Mucosa of gallbladder (tissue), 1 donor: ENCODE data around the gene HDAC4. TPM values are rescaled to one million over a fixed set of nuclear protein-coding genes. Genes with fewer than 3 reads are reported as not detected.

Source experiments
- DNase-seq: peaks from one replicate; pipeline ENCODE4 v3.0.0-alpha.2; 2020; ENCODE audit warnings: low spot score
- total RNA-seq: library from RNA; stranded (reverse); gene quantifications from one replicate; pipeline ENCODE4 v1.2.1, GENCODE V29; 2021
- donor health status: DM: no; HTN: no; CAD: no.

HDAC4 gene
- total RNA-seq, 1 donor from 2014 or later, result 103 TPM

DNA sequence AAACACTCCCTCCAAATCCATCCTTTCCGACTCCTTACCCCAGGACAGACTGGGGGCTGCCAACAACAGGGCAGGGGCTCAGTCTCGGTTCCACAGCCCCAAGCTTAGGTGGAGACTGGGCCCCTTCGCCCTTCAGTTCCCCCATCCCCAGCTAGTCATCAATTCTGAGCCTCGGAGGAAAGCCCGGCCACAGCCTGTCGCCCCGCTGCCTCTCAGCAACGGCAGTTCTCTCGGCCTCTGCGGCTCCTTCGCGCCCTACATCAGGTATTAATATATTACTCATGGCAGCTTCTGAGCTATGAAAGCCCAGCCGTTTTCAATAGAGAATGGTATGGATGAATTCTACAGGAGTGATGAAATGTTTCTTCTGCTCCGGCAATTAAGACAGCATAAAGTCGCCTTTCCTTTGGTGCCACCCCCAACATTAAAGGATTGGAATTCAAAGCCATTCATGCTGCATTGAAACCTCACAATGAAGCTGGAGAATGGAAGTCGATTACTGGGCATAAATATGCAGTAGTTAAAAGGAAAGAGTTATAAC is 2.8 kb downstream of the HDAC4 start:
- no peak for DNase-seq

DNA sequence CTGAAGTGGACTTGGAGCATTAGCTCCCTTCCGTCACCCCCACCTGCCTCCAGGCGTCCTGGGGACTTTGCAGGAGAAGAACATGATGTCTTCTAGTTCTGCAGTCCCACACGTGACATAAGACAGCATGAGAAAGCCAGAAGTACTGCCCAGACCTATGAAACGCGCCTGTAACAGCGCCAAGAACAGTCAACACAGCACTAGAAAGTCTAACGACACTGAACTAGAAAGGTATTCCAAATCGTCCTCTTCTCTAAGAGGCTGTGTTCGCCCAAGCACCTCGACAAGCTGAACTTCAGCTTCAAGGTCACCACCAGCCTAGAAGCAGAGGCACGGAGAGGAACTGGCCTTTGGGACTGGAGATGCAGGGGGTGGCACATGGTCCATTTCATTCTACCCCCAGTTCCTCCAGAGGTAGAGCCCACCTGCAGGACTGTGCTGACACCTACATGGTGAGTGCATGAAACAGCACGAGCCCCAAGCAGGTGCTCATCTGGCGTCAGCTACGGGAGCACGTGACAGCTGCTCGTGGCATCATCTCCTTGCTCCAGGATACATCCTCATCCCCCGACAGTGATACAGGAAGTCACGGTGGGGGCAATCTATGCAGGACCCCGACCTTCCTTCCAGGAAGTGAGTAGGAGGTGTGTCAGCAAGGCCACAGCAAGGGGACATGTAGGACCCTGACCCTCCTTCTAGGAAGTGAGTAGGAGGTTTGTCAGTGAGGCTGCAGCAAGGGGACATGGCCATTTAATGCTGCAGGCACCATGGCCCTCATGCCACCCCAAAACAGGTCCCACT is 3.7 kb downstream of the HDAC4 start:
- DNase-seq, result no peak

DNA sequence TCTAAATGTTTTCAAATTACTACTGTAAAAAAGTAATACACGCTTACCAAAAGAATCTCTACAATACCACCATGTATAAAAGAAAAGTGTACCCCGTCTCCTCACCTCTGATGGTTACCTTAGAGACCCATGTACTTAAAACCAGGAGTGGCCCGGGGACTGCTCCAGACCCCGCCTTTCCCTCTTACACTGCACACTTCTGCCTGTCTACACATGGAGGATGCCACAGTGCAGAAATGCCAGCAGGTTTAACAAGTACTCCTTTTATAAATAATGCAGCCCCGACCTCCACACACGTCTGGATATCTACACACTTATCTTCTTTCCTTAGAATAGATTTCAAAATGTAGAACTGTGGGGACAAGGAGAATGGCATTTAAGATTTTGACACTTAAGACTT is 5.3 kb downstream of the HDAC4 start:
- DNase-seq, result no peak

DNA sequence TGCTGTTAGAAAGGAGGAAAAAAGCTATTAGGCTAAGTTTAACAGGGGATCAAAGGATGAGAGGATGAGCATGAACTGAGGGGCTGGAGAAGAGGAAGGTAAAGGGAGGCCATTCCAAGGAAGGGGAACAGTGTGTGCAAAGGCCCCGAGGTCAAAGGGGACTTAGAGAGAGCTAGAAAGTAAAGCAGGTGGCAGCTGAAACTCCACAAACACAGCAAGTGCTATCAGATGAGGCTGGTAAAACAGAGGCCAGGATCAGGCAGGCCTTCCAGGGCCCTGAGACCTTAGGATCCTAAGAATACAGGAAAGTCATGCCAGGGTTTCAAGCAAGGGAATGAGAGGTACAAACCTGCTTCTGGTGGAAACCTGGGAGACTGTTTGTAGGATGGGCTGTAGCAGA is 5.8 kb downstream of the HDAC4 start:
- DNase-seq, result no peak

DNA sequence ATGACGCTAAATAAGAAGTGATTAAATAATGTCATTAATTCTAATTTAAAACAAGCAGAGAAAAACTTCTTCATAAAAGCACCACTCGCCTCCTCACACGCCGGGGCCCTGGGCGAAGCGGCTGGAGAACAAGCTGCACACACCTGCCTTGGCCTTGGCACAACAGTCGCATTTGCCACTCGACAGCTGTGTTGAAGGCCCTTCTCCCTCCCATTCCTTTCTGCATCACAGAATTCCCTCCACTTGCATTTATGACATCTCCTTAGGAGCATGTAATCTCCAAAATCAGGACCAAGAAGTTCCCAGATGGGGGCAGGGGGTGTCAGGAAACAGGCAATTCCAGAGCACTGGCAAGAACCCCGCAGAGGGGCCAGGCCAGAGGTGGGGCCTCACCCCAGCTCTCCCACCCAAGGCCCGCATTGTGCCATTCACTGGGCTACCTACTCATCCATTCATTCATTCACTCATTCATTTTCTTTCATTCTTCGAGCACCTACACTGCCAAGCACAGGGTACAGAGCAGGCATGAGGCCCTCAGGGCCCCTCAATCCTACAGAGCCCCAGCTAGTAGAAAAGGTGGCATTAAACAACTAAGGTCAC is 6.4 kb downstream of the HDAC4 start:
- no peak for DNase-seq

DNA sequence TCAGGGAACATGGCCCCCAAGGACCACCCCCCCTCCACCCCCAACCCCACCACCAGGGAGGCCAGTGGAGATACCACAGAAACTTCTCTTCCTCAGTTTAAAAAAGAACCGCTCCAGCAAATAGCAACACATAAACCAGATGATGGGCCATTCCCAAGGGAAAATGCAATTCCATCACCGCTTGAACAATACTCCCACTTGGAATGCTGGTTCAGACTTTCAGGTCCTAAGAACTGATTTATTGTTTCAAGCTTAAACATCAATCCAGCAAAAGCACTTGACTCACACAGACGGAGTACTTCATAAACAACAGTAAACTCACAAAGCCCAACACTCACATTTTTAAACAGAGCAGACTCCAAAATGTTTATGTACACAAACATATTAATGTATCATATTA is 6.9 kb downstream of the HDAC4 start:
- DNase-seq, result no peak

DNA sequence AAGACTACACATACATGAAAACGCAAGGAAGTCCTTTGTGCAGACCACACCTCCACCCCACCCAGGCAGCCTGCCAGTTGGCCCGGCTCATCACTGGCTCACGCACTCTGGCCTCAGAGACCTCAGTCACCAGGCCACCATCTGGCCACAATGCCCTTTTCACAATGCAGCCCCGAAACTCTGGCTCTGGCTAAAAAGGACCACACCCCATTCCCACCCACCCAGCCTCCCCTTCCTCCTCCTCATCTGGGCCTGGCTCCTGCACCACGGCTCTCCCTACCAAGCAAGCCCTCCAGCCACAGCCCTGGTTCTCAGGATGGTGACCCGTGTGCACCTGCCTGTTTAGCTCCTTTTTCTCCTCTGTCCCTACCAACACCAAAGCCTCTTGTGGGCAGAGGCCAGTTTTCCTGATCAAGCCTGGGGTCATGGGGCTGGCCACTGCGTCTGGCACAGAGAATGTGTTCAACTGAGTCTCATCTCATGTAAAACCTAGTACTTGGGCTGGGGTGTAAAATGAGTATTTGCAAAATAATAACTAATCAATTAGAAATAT is 7.4 kb downstream of the HDAC4 start:
- no peak for DNase-seq

DNA sequence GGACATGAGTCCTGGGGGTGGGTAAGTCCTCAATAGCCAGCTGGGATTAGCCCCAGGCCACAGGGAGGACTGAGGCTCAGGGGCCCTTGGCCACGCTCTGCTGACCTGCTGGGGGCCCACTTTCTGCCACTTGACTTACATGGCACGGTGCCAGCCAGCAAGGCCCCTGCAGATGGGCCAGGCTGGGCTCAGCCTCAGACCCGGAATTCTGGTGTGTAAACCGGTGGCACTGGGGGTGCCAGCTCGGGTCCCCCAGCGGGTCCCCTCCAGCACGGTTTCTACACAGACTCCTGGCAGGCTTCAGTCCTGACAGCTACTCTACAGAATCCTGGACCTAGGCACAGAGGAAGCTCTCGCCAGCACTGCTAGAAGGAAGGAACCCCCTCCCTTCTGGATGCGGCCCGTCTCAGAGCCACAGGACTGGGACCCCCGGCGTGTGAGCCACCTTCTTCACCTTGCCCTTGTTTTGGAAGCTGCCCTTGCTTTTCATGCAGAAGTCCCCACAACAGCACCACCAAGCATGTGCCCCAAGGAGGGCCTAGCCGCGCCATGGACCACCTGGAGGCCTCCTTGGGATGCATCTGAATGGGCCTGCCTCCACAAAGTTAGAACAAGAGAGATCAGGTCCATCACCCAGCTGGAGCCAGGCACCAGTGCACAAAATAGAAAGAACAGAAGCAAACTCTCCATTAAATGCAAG is 8.0 kb downstream of the HDAC4 start:
- no peak for DNase-seq

DNA sequence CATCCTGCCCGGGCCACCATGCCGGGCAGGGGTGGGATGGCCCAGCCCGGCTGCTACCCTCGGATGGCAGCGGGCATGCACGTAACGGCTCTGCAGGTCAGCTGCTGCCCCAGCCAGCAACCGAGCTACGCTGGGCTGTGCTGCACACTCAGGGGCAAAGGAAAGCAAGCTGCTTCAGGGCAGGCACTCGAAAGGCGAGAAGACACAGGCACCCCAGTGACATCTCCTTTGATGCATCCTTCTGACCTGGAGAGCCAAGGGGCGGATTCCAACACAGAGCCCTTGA is 8.8 kb downstream of the HDAC4 start:
- DNase-seq, result no peak

DNA sequence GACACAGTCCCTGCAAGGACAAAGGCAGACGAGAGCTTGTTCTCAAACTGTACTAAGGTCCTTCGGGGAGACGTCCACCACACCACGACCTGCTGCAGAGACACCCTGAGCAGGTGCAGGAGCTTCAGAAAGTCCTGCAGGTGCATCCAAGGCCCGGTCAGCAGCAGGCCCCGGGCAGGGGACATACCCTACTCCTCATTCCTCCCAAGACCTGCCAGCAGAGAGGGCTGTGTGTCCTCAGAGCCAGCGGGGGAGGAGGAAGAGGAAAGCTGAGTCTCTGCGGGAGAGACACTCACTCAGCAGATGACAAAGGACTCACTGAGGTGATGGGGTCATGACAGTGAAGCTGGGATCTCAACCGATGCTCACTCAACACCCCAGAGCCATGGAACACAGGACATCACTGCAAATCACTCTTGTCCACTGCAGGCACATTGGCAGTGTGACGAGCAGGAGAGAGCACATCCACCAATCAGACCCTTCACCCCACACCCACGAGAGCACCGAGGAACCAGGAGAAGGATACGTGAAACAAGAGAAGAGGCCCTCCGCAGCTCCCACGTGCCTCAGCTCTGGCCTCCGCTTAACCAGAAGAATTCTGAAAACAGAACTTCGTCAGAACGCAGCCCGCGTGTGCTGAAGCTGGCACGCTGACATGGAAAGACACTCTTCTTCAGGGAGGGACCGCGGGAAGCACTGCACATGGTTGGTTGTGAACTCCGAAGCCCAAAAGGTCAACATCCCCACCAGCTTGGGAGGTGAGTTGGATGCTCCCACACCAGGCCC is 9.3 kb downstream of the HDAC4 start:
- DNase-seq, result no peak

DNA sequence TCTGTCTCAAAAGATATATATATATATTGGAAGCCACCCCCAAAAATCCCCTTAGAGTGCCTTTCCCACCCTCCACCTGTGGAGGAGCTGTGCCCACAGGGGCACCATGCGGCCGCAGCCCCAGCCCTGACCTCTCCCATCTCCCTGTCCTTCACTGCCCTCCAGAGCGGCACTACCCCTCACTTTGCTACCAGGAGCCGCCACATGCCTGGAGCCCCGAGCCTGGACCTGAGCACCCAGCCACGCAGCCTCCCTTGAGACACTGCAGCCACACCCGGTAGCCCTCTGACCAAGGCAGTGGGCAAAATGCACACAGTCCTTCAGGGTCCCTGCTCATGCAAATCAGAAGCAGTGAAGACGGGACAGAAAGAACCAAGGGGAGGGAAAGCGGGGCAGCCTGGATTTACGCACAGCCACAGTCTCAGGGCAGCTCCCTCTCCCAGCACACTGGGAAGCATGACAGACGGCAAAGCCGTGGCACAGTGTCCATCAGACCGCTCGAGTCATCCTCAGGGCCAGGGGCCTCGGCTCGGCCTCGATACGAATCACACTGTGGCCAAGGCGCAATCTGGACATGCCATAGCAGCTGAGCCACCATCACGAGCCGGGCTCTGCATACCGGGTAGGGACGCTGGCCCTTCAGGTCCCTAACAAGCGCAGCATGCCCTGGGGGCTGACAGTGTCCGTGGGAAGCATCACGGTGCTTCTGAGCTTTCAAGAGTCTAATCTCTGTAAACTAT is 10.1 kb downstream of the HDAC4 start:
- no peak for DNase-seq

DNA sequence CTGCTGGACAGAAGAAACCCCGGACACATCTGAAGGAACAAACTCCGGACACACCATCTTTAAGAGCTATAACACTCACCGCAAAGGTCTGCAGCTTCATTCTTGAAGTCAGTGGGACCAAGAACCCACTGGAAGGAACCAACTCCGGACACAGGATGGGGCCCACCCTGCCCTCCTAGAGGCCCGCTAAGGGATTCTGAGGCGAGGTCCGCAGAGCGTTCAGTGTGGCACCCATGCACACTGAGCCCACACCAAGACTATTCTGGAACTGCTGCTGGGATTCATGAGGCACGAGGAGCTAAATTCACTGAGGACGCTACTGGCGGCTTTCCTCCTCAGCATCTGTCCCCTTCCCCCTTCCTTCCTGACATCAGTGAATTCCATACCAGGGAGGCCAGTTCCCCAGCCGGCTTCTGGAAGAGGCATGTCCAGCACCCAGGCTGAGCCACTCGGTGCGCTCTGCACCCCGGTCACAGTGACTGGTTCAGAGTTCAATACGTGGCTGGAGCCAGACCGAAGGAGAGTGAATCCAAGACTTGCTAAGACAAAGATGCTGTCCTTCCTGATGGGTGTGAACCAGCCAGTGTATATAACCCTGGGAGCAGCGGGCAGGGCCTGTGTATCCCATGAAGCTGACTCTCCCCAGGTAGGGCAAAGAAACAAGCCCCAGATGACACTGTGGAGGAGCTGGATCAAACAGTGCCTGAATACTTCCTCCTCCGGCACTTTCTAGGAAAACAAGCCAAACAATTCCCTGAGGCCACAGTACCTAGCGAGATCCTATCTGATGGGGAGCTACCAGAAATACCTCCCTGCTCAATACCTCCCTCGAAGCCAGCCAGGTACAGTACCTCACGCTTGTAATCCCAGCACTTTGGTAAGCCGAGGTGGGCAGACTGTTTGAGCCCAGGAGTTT is 11.1 kb downstream of the HDAC4 start:
- no peak for DNase-seq

DNA sequence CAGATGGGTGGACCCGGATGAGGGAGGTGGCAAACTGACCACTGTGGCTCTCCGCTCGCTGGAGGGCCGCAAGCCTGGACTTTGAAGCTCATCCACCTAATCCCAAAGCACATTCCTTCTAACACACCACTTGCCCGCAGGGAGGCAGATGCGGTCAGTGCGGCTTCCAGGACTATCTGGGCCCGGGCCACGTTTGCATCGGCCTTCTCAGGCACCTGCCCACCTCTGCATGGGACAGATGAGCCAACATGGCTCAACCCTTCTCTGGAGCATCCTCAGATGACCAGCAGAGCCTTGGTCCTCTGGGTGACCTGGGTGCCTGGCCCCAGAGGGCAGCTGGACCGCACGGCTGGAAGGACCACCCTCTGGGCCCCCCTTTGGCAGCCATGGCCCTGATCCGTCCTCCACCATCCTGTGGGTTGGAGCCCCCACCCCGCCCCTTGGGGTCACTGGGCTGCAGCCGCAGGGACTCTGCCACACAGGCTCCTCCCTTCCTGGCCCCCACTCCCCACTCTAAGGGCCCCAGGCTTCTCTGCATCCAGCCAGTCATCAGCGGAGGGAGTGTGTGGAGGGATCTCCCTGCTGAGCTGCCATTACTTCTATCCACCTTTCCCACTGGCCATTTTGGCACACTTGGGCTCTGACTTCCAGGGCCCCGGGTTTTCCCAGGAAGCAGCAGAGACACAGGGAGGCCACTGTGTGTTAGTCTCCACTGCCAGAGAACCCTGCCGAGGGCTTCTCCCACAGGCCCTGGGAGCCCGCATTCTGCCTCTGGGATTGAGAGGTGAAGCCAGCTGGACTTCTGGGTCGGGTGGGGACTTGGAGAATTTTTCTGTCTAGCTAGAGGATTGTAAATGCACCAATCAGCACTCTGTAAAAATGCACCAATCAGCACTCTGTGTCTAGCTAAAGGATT is 12.3 kb downstream of the HDAC4 start:
- no peak for DNase-seq

DNA sequence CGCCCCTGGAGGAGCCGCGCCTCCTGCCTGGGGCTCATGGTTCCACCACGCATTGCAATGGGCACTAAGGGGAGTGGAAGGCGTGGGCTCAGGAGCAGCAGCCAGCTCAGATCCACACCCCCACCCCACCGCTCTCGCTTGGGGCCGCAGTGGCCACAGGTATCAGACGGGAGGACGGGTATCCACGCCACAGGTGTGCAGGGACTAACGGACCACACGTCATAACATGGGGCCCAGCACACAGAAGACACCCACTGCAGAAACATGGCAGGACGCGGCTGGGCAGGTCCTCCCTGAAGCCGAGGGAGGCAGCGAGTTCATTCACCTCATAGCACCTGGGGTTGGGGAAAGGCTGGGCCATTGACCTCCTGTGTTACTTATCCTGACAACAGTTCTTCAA is 13.0 kb downstream of the HDAC4 start:
- no peak for DNase-seq

DNA sequence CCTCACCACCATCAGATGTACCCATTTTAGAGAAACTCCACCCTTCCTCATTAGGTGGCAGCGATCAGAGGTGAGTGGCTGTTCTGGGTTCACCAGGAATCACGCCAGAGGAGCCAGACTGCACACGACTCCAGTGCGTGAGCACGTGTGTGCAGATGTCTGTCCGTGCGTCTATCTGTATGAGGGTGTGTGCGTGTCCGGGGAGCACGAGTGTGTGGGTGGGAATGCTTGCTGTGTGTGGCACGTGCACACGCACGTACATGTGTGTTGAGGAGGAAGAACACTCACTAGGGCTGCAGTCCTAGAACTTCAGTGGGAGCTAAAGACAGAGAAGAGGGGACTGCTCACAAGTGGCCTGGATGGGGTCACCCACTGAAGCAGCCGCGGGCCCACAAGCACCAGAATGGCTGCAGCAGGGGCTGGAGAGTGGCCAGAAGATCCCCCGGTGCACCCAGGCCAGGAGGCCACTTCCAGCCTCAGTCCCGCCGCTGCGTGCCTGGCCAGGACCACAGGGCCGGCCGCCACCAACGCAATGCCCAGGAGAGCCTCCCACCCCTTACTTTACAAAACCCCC is 13.9 kb downstream of the HDAC4 start:
- no peak for DNase-seq

DNA sequence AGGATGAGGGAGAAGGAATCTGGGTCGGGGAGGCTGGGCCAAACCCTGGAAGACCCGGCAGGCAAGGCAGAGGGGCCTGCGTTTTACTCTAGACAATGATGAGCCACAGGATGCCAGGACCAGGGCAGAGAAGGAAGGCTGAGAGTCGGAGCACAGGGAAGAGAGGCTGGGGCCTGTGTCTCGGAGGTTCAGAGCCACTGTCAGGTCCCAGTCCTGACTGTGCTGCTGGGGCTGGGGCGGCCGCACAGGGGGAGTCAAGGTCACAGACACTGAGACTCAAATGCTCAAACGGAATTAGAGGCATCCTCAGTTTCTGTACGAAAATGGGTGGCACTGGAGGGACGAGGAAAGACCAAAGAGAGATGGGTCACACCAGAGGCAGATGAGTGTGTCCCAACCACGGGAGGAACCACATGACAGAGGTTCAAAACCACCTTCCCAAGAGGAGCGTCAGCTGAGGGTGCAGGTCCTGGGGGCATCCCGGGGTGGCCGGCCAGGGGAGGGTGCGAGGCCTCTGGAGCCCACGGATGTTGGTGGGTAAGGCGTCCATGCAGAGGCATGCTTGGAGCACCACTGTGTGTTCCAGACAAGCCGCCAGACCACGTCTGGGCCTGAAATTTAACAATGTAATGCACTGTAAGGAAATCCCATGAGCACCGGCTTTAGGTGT is 14.7 kb downstream of the HDAC4 start:
- no peak for DNase-seq

DNA sequence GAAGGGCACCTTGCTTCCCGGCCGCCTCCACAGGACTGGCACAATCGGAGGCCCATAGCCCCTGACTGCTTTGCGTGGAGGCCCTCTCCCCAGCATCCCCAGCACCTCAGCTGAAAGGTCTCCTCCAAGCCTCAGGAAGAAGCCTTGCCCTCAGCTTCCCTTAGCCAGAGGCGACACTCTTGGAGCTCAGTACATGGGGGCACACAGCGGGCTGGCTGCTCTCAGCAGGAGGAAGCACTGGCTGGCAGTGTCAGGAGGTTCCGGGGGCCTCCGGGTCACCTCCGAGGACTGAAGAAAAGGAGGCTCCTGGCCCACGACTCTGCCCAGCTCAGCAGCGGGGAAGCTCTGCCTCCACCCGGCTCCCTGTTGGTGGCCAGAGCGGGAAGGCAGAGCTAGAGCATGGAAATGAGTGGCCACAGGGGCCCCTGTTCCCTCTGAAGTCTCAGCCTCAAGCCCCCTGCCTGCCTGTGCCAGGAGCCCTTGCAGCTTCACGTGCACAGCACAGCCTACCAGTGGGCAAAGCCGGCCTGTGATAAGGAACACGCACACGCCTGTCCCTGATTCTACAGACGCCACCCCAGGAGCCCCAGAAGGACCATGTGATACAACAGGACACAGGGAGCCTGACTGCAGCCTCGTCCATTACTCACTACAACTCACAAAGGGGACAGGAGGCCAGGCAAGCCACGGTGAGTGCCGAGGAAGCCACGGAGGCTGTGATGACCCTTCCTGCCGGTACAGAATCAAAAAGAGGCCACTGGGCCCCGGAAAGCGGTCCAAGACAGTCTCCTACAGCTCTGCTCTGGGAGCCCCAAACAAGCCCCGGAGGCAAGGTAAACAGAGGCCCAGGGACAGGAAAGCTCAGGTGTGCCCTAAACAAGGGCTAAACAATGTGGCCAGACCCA is 15.5 kb downstream of the HDAC4 start:
- DNase-seq, result no peak
